HG03280 (cell line): ENCODE results near the gene TLCD4.
A peak's percentile ranks its signal among the peaks of the same experiment; 100 is the strongest.

Experiments used
- ATAC-seq: cut with Tn5 transposase; IDR thresholded peaks from one replicate; pipeline ENCODE4 v1.9.1; 2021; ENCODE audit warnings: mild to moderate bottlenecking, moderate library complexity; ENCODE audit not compliant: unreplicated experiment

Gene TLCD4

GRCh38 chr1:95094923-95095322 lies 22.2 kb upstream of the TLCD4 start:
- no peak for ATAC-seq

GRCh38 chr1:95095833-95096217 lies 21.3 kb upstream of the TLCD4 start:
- ATAC-seq: peak; percentile 97

- peak; percentile 38 for ATAC-seq
These were observed 20.8 kb upstream of the TLCD4 start for GRCh38 chr1:95096218-95096841.

- ATAC-seq: no peak
These were observed 19.7 kb upstream of the TLCD4 start for GRCh38 chr1:95097426-95097825.

GRCh38 chr1:95098196-95098595 lies 19.0 kb upstream of the TLCD4 start:
- ATAC-seq: no peak

GRCh38 chr1:95108792-95109191 lies 8.4 kb upstream of the TLCD4 start:
- ATAC-seq: no peak

GRCh38 chr1:95111014-95111413 lies 6.1 kb upstream of the TLCD4 start:
- ATAC-seq: no peak

GRCh38 chr1:95113684-95114083 lies 3.5 kb upstream of the TLCD4 start:
- ATAC-seq: no peak

- no peak for ATAC-seq
These were observed 1.4 kb upstream of the TLCD4 start for GRCh38 chr1:95115708-95116137.

GRCh38 chr1:95116580-95117206 lies 462 bp upstream of the TLCD4 start:
- ATAC-seq: peak; percentile 66

GRCh38 chr1:95118067-95118499 lies 928 bp downstream of the TLCD4 start:
- no peak for ATAC-seq

GRCh38 chr1:95118710-95119109 lies 1.6 kb downstream of the TLCD4 start:
- ATAC-seq: no peak

GRCh38 chr1:95119273-95119672 lies 2.1 kb downstream of the TLCD4 start:
- ATAC-seq: no peak

GRCh38 chr1:95122151-95122697 lies 5.1 kb downstream of the TLCD4 start:
- ATAC-seq: no peak

- ATAC-seq: no peak
These were observed 7.2 kb downstream of the TLCD4 start for GRCh38 chr1:95124342-95124741.

GRCh38 chr1:95126366-95126765 lies 9.2 kb downstream of the TLCD4 start:
- ATAC-seq: no peak

GRCh38 chr1:95126846-95127245 lies 9.7 kb downstream of the TLCD4 start:
- no peak for ATAC-seq

GRCh38 chr1:95127380-95127779 lies 10.2 kb downstream of the TLCD4 start:
- no peak for ATAC-seq

GRCh38 chr1:95132762-95133161 lies 15.6 kb downstream of the TLCD4 start:
- no peak for ATAC-seq

- ATAC-seq: no peak
These were observed 16.5 kb downstream of the TLCD4 start for GRCh38 chr1:95133687-95134086.

GRCh38 chr1:95138223-95138622 lies 21.1 kb downstream of the TLCD4 start:
- no peak for ATAC-seq

GRCh38 chr1:95139039-95139438 lies 21.9 kb downstream of the TLCD4 start:
- no peak for ATAC-seq

GRCh38 chr1:95140791-95141190 lies 23.6 kb downstream of the TLCD4 start:
- no peak for ATAC-seq
